Measurements from ENCODE around the gene TXNDC16. TPM values are rescaled to one million over a fixed set of nuclear protein-coding genes. Genes with fewer than 3 reads are reported as not detected.
A peak's percentile ranks its signal among the peaks of the same experiment; 100 is the strongest.
"Not testable (repeated sequence)": the region's sequence is repeated elsewhere in the genome, so short reads cannot be mapped to it uniquely, and the experiment has no call there.

Gene TXNDC16
- total and polyA plus RNA-seq, 10 donors = 1.5 to 18.1 (median 14.9) TPM

- 2 to 23% (median 9%) methylated on average over 1 of the region's 1 CpG for WGBS, 5 donors
- Histone ChIP-seq H3K4me3 (no peak overlapping the region), H3K27ac (no peak overlapping the region), H3K4me1 (no peaks in the 10 kb centered on the region), H3K9me3 (peaks cover 0 to 15% (median 12%) of the 10 kb centered on the region in 8 donors), H3K36me3 (peaks cover 0 to 44% (median 3%) of the 10 kb centered on the region in 6 donors), H3K27me3 (replicated peaks in 1 of 7) (no peaks in the 10 kb centered on the region)
- TF ChIP-seq CTCF (IDR thresholded peaks at IDR 0.05 in 8 of 11, conservative IDR thresholded peaks at IDR 0.05 in 3 of 11) (peak in 9 of 11 experiments; percentile 9 to 53 (median 43)), POLR2AphosphoS5 (IDR thresholded peaks at IDR 0.05) (no peak), POLR2A (IDR thresholded peaks at IDR 0.05) (no peak)
- intact Hi-C loops (cut with DNase I; ENCODE audit: low total_unique reads) = loop anchor here (5.0 to 10.0 kb wide), 2 partner anchors 176 to 479 kb away; no protein-coding TSS in a partner anchor
- DNase-seq = no peak
Observed at GRCh38 chr14:52473557-52473956, 78.7 kb downstream of the TXNDC16 start.

GRCh38 chr14:52472728-52473127 lies 79.6 kb downstream of the TXNDC16 start:
- intact Hi-C loops (cut with DNase I; ENCODE audit: low total_unique reads) = loop anchor here (5.0 to 10.0 kb wide), 2 partner anchors 175 to 478 kb away; no protein-coding TSS in a partner anchor
- Histone ChIP-seq H3K4me3 (no peak overlapping the region), H3K4me1 (no peaks in the 10 kb centered on the region), H3K36me3 (peaks cover 0 to 44% (median 3%) of the 10 kb centered on the region in 6 donors), H3K27me3 (replicated peaks in 1 of 7) (no peaks in the 10 kb centered on the region), H3K27ac (no peak overlapping the region), H3K9me3 (peaks cover 0 to 15% (median 12%) of the 10 kb centered on the region in 8 donors)
- no peak for DNase-seq
- WGBS, 5 donors = 95 to 99% (median 96%) methylated on average over 6 of the region's 6 CpGs
- TF ChIP-seq POLR2AphosphoS5 (IDR thresholded peaks at IDR 0.05) (no peak), CTCF (IDR thresholded peaks at IDR 0.05 in 8 of 11, conservative IDR thresholded peaks at IDR 0.05 in 3 of 11) (no peak), POLR2A (IDR thresholded peaks at IDR 0.05) (no peak)

- H3K9me3 ChIP-seq = peaks cover 0 to 12% (median 9%) of the 10 kb centered on the region in 8 donors
- 94 to 98% (median 97%) methylated on average over 13 of the region's 13 CpGs for WGBS, 5 donors
- intact Hi-C loops (cut with DNase I; ENCODE audit: low total_unique reads) = loop anchor here (5.0 to 10.0 kb wide), 2 partner anchors 175 to 477 kb away; no protein-coding TSS in a partner anchor
Observed at GRCh38 chr14:52472251-52472650, 80.1 kb downstream of the TXNDC16 start.

GRCh38 chr14:52467515-52468266 lies 84.6 kb downstream of the TXNDC16 start:
- no peak for DNase-seq
- no peak overlapping the region for H3K4me3 ChIP-seq
- TF ChIP-seq POLR2A (IDR thresholded peaks at IDR 0.05) (no peak), CTCF (IDR thresholded peaks at IDR 0.05 in 8 of 11, conservative IDR thresholded peaks at IDR 0.05 in 3 of 11) (no peak), POLR2AphosphoS5 (IDR thresholded peaks at IDR 0.05) (no peak)
- intact Hi-C loops (cut with DNase I; ENCODE audit: low total_unique reads) = no loop called here
- H3K36me3 ChIP-seq = peaks cover 0 to 18% (median 2%) of the 10 kb centered on the region in 6 donors
- no peak overlapping the region for H3K27ac ChIP-seq
- H3K9me3 ChIP-seq = peaks cover 0 to 2% (median 0%) of the 10 kb centered on the region in 8 donors
- H3K4me1 ChIP-seq = no peaks in the 10 kb centered on the region
- 75 to 92% (median 88%) methylated on average over 7 of the region's 7 CpGs for WGBS, 5 donors
- no peaks in the 10 kb centered on the region for H3K27me3 ChIP-seq (replicated peaks in 1 of 7)

More at GRCh38 chr14:52472251-52472650, 80.1 kb downstream of the TXNDC16 start:
- not testable (repeated sequence) for H3K27ac ChIP-seq; H3K4me1 ChIP-seq; H3K4me3 ChIP-seq; DNase-seq; H3K27me3 ChIP-seq (replicated peaks in 1 of 7)
- H3K36me3 ChIP-seq = peaks cover 0 to 43% (median 3%) of the 10 kb centered on the region in 6 donors

Measured in spleen (tissue), 11 donors.